ENCODE results near the gene IRS2. TPM values are rescaled to one million over a fixed set of nuclear protein-coding genes. Genes with fewer than 3 reads are reported as not detected.

The IRS2 gene
- total RNA-seq, 4 donors from 2014 or later: 42.3 to 82.5 (median 52.6) TPM

GRCh38 chr13:109722068-109722467 lies 64.3 kb downstream of the IRS2 start:
- TF ChIP-seq, protein P1, sequence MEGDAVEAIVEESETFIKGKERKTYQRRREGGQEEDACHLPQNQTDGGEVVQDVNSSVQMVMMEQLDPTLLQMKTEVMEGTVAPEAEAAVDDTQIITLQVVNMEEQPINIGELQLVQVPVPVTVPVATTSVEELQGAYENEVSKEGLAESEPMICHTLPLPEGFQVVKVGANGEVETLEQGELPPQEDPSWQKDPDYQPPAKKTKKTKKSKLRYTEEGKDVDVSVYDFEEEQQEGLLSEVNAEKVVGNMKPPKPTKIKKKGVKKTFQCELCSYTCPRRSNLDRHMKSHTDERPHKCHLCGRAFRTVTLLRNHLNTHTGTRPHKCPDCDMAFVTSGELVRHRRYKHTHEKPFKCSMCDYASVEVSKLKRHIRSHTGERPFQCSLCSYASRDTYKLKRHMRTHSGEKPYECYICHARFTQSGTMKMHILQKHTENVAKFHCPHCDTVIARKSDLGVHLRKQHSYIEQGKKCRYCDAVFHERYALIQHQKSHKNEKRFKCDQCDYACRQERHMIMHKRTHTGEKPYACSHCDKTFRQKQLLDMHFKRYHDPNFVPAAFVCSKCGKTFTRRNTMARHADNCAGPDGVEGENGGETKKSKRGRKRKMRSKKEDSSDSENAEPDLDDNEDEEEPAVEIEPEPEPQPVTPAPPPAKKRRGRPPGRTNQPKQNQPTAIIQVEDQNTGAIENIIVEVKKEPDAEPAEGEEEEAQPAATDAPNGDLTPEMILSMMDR (IDR thresholded peaks at IDR 0.05; ENCODE audit: low read depth): no peak

DNA sequence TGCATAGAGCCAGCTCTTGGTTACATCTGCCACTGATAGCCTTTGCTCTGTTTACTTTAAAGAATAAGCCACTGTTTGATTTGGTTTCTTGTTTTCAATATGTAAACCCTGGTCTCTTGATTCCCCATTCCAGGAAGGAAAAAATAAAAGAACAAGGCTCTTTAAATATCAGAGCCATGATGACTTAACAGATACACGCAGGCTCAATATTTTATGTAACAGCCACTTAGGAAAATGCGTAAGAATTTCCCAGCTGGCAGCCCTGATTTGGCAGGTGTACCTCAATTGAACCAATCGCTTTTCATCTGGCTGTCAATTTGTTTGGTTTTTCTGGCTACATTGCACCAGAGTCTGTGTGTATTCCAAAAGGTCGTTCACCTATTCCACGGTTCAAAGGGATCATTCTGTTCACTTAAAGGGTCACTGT lies 65.6 kb downstream of the IRS2 start:
- TF ChIP-seq, protein P1 (IDR thresholded peaks at IDR 0.05; ENCODE audit: low read depth): no peak

- TF ChIP-seq, protein P1 (IDR thresholded peaks at IDR 0.05; ENCODE audit: low read depth): no peak
These were observed 66.3 kb downstream of the IRS2 start for GRCh38 chr13:109719962-109720646.

DNA sequence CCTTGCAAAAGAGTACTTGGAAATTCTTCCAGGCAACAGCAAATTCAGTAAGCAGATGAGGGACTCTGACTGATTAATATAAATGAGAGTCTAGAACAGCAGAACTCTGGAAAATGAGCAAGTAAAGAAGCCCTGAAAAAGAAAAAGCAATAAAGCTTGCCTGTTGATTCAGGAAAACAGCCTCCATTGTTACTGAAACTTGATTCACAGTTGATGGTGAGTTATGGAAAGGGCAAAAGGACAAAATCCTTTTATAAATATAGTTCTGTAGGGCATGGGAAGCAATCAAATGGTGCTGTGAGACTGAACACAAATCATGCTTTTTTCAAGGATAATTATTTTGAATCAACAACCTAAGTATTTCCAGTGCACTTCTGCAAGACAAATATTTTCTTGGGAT lies 67.7 kb downstream of the IRS2 start:
- TF ChIP-seq, protein P1 (IDR thresholded peaks at IDR 0.05; ENCODE audit: low read depth): no peak

DNA sequence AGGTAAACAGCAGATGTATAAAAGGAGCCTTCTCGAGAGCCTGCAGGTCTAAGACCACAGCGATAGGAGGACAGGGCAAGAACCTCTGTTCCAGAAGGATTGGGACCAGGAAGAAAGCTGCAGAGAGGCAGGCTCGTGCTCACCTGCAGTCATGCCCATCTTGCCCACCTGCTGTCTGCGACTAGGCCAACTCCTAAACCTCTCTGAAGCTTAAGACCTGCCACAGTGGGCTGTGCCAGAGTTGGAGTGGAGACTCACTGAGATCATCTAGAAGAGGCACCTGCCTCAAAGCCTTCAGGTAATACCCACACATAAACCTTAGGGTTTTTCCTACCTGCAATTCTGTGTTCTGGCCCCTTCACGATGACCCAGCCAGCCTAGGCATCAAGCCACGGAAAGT lies 68.7 kb downstream of the IRS2 start:
- TF ChIP-seq, protein P1 (IDR thresholded peaks at IDR 0.05; ENCODE audit: low read depth): no peak

DNA sequence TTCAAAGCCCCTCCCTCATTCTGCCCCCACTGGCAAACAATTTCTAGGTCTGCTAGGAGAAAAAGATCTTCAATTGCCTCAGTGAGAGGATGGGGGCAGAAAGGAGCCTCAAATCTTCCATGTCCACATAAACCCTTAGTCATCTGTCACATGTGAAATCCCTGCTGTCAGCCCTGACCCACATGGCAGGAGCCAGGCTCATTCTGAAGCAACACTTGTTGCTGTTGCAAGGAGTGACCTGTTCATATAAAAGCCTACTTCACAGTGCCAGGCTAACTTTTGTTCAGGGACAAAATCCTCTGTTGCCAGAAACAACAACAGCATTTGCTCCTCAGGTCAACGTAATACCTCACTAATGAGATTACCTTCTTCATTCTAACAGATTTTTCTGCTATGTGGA lies 70.5 kb downstream of the IRS2 start:
- TF ChIP-seq, protein P1 (IDR thresholded peaks at IDR 0.05; ENCODE audit: low read depth): no peak

DNA sequence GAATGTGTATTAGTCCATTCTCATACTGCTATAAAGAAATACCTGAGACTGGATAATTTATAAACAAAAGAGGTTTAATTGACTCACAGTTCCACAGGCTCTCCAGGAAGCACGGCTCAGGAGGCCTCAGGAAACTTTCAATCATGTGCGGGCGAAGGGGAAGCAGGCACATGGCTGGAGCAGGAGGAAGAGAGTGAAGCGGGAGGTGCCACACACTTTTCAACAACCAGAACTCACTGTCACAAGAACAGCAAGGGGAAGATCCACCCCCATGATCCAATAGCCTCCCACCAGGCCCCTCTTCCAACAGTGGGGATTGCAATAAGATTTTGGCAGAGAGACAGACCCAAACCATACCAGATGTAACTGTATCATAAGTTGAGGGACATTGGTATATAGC lies 72.7 kb downstream of the IRS2 start:
- TF ChIP-seq, protein P1 (IDR thresholded peaks at IDR 0.05; ENCODE audit: low read depth): no peak
